HL-60 (cell line): ENCODE results near the gene TTLL13.

Experiments used
- DNase-seq, 2 experiments: peaks; one replicate each; pipeline ENCODE4 v3.0.0-alpha.2; 2010 to 2020; ENCODE audit warnings: low read depth in 1 of 2, low spot score in 1 of 2
- H3K27ac ChIP-seq: fragments of 250-450 bp; sonication (Bioruptor Pico); replicated peaks from 2 replicates; pipeline ENCODE4 v1.5.1; 2020; ENCODE audit warnings: mild to moderate bottlenecking, moderate library complexity
- H3K27me3 ChIP-seq: fragments of 250-450 bp; sonication (Bioruptor Pico); 2 replicates; pipeline ENCODE4 v1.5.1; 2021; ENCODE audit warnings: mild to moderate bottlenecking, moderate library complexity; ENCODE audit not compliant: insufficient read depth, poor library complexity, severe bottlenecking
- H3K4me3 ChIP-seq: replicated peaks from 2 replicates; pipeline ENCODE4 v1.5.1; 2011; ENCODE audit warnings: mild to moderate bottlenecking, control low read depth, low read length; ENCODE audit not compliant: insufficient read depth
- GABPA ChIP-seq: IDR thresholded peaks from 2 replicates; pipeline ENCODE4 v1.6.1; 2012; ENCODE audit warnings: low read depth
- POLR2AphosphoS5 ChIP-seq: IDR thresholded peaks from 2 replicates; pipeline ENCODE4 v1.6.1; 2012; ENCODE audit warnings: low read depth
- SPI1 ChIP-seq: IDR thresholded peaks from 2 replicates; pipeline ENCODE4 v1.6.1; 2012; ENCODE audit warnings: low read depth, mild to moderate bottlenecking, borderline replicate concordance
- TF ChIP-seq, protein P1 (sequence below): IDR thresholded peaks from 2 replicates; pipeline ENCODE4 v1.6.1; 2012; ENCODE audit warnings: low read depth; ENCODE audit not compliant: insufficient replicate concordance
- TF ChIP-seq, protein P2 (sequence below): IDR thresholded peaks from one replicate; pipeline ENCODE4 v1.5.1; 2011; ENCODE audit warnings: low read length, control low read depth, inconsistent platforms; ENCODE audit not compliant: insufficient read depth

Gene TTLL13

DNA sequence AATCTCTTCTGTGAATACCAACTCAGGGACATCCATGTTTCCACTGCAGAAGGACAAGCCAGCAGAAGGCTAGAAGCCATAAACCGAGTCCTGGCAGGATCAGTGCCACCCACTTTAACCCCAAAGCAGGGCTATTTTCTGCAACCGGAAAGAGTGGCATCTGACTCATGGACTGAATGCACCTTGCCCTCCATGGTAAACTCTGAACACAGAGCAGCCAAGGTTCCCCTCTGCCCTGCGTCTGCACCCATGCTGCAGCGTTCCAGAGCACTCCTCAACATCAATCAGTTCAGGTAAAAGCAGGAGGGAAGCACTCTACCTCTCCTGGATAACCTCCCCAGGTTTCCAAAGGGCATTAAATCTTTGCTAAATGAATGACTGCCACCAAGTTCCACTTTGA is 15.3 kb downstream of the TTLL13 start:
- H3K27ac ChIP-seq, result peak overlapping the region; percentile 94
- TF ChIP-seq GABPA, result no peak
- TF ChIP-seq, protein P1, sequence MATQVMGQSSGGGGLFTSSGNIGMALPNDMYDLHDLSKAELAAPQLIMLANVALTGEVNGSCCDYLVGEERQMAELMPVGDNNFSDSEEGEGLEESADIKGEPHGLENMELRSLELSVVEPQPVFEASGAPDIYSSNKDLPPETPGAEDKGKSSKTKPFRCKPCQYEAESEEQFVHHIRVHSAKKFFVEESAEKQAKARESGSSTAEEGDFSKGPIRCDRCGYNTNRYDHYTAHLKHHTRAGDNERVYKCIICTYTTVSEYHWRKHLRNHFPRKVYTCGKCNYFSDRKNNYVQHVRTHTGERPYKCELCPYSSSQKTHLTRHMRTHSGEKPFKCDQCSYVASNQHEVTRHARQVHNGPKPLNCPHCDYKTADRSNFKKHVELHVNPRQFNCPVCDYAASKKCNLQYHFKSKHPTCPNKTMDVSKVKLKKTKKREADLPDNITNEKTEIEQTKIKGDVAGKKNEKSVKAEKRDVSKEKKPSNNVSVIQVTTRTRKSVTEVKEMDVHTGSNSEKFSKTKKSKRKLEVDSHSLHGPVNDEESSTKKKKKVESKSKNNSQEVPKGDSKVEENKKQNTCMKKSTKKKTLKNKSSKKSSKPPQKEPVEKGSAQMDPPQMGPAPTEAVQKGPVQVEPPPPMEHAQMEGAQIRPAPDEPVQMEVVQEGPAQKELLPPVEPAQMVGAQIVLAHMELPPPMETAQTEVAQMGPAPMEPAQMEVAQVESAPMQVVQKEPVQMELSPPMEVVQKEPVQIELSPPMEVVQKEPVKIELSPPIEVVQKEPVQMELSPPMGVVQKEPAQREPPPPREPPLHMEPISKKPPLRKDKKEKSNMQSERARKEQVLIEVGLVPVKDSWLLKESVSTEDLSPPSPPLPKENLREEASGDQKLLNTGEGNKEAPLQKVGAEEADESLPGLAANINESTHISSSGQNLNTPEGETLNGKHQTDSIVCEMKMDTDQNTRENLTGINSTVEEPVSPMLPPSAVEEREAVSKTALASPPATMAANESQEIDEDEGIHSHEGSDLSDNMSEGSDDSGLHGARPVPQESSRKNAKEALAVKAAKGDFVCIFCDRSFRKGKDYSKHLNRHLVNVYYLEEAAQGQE, result no peak
- TF ChIP-seq, protein P2, sequence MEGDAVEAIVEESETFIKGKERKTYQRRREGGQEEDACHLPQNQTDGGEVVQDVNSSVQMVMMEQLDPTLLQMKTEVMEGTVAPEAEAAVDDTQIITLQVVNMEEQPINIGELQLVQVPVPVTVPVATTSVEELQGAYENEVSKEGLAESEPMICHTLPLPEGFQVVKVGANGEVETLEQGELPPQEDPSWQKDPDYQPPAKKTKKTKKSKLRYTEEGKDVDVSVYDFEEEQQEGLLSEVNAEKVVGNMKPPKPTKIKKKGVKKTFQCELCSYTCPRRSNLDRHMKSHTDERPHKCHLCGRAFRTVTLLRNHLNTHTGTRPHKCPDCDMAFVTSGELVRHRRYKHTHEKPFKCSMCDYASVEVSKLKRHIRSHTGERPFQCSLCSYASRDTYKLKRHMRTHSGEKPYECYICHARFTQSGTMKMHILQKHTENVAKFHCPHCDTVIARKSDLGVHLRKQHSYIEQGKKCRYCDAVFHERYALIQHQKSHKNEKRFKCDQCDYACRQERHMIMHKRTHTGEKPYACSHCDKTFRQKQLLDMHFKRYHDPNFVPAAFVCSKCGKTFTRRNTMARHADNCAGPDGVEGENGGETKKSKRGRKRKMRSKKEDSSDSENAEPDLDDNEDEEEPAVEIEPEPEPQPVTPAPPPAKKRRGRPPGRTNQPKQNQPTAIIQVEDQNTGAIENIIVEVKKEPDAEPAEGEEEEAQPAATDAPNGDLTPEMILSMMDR, result no peak
- TF ChIP-seq SPI1, result no peak
- TF ChIP-seq POLR2AphosphoS5, result no peak
- peak overlapping the region; percentile 81 for H3K4me3 ChIP-seq
- no peaks in the 10 kb centered on the region for H3K27me3 ChIP-seq
- DNase-seq, result peak; percentile 40 to 50

DNA sequence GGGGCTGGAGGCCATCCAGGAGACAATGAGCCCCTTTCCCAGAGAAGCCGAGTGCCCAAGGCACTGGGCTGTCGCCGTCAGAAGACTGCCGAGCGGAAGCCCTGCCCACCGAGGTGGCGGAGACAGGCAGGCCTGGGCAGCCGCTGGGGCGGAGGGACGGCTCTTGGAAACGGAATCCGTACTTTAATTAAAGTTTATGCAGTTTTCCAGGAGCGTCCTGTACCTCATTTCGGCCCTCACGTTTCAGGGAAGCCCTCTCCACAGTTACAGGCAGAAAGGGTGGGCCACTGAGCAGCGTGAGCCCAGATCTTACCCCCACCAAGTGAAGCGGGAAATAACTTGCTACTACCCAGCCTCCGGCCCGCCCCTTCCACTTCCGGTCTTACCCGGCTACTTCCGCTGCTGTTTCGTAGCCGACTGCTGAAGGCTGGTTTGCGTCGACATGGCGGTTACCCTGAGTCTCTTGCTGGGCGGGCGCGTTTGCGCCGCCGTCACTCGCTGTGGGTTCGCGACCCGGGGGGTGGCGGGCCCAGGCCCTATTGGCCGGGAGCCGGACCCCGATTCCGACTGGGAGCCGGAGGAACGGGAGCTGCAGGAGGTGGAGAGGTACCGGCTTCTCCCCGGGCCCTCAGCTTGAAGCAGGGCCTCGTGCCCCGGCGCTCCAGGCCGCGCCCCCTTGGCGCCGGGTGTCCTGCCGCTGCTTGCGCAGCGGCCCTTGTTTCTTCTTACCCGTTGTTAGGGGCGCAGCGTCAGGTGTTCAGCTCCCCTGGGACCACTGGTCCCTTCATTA is 16.1 kb downstream of the TTLL13 start, which contains the start of gene NGRN:
TSS of gene NGRN (plus strand) at position 402 of the 790 bp plus-strand sequence. CDS start at position 443, 41 bp downstream.
- peak within 1 kb of the TSS; percentile 94 for H3K27ac ChIP-seq
- peak within 1 kb of the TSS; percentile 81 for H3K4me3 ChIP-seq
- H3K27me3 ChIP-seq, result no peaks in the 10 kb centered on the region
- peak; percentile 87 to 95 for DNase-seq
- TF ChIP-seq, protein P2, result no peak
- TF ChIP-seq GABPA (peak; percentile 87), POLR2AphosphoS5 (peak; percentile 92), SPI1 (peak; percentile 49; the same call in 1 of the 2 replicates)
- TF ChIP-seq, protein P1, result peak; percentile 61

DNA sequence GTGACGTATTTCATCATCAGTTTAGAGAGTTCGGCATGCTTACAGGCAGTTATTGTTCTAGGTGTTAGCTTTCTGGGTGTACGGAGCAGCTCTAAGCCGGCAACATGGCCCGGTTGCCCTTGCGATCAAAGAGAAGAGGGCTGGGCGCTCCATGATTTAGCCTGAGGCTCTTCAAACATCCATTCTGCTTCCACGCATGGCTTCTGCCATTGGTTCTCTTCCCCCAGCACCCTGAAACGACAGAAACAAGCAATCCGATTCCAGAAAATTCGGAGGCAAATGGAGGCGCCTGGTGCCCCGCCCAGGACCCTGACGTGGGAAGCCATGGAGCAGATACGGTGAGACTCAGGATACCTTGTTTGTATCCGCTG is 16.7 kb downstream of the TTLL13 start:
- DNase-seq, result peak in 1 of 2 experiments; percentile 29
- TF ChIP-seq, protein P2, result no peak
- no peak for TF ChIP-seq POLR2AphosphoS5
- H3K27ac ChIP-seq, result peak overlapping the region; percentile 94
- no peaks in the 10 kb centered on the region for H3K27me3 ChIP-seq
- H3K4me3 ChIP-seq, result peak overlapping the region; percentile 81
